NCI-H1105 (cell line): ENCODE measurements around the gene RTN4.
A peak's percentile ranks its signal among the peaks of the same experiment; 100 is the strongest.

Experiments used
- DNase-seq: peaks from one replicate; lab custom pipeline; 2025; lab: John Stamatoyannopoulos, UW

Gene RTN4

DNA sequence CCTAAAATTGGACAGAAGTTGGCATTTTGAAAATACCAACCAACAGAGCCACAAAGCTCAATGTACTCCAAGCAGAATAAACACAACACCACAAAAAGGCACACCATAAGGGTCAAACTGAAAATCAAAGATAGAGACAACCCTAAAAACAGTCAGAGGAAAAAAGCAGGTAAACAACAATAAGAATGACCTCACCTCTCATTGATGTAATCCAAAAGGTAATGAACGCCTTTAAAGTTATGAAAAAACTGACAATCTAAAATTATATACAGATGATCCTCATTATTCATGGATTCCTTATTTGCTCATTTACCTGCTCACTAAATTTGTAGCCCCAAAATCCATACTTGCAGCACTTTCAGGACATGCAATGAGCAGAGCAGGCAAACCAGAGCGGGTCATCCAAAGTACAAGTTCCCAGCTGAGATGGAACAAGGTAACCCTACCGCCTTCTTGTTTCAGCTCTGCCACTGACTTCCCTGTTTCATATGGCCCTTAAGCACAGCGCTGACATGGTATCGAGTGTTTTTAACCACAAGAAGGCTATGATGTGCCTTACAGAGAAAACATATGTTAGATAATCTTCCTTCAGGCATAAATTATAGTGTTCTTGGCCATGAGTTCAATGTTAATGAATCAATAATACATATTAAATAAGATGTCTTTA lies 17.0 kb downstream of the RTN4 start:
- no peak for DNase-seq

DNA sequence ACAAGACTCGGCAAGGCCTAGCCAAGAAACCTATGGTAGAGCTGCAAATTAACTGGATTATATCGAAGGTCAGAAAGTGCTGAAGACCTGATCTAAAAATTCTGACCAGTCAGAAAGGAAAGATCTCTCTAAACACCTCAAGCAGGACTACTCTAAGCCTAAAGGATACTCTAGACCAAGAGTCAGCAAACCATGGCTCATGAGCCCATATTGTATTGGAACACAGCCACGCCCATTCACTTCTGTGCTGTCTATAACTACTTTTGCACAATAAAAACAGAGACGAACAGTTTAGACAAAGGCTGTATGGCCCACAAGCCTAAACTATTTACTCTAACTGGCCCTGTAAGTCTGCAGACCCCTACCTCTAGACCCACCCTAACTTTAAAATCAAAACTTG lies 18.7 kb downstream of the RTN4 start:
- DNase-seq, result no peak

DNA sequence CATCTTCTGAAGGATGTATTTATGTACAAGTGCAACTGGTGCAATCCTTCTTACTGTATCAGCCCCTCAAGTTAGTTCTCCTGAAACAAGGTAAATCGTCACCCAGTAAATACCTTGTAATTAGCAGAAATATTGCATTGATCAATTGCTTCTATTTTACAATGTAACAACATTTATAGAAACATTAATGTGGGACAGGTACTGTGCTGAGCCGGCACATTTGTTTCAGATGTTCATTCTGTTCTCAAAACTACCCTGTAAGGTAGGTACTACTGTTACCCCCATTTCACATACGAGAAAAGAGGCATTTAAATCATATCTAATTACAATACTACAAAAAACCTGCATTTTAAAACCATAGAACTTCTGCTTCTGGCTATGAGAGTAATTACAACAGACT lies 19.5 kb downstream of the RTN4 start:
- no peak for DNase-seq

DNA sequence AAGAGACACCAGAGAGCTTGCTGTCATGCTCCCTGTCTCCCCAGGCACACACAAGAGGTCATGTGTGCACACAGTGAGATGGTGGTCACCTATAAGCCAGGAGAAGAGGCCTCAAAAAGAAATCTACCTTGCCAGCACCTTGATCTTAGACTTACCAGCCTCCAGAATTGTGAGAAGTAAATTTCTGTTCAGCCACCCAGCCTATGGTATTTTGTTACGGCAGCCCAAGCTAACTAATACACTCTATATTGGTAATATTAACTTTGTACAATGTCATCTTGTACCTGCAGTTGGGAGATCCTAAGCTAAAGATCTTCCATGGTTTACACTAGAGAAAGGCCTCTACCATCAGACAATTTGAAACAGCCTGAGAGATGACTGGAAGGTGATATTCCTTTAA lies 21.2 kb downstream of the RTN4 start:
- DNase-seq, result no peak

DNA sequence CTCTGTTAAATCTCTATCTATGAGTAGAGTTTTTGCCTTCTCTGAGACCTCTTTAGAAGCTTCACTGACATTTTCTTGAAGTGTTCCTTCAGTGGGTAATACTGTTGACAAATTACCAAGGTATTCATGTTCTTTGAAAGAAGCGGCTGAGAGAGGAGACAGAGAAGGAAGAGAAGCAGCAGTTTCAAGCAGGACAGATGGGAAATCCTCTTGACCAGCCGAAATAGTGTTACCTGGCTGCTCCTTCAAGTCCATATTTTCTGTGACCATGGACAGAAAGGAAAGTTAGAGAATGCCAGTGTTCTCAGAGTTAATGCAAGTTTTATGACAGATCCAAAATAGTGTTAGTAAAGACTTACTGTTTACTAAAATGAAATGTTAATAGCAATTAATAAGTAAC lies 23.0 kb downstream of the RTN4 start:
- no peak for DNase-seq

DNA sequence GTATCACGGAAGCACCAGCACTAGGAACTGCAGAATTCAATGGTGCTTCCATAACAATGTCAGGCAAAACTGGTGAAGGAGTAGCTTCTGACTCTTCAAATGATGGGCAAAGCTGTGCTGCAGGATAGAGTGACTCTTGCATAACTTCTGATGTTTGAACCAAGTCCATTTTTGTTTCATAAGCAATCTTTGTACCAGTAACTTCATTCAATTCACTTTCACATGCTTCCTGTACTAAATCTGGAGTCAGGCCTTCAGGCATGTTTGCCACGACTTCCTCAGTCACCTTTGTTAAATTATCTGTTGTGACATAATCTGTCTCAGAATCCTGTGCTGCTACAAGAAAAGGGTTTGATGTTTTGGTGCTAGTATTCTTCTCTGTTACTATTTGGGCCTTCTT lies 24.0 kb downstream of the RTN4 start:
- no peak for DNase-seq

DNA sequence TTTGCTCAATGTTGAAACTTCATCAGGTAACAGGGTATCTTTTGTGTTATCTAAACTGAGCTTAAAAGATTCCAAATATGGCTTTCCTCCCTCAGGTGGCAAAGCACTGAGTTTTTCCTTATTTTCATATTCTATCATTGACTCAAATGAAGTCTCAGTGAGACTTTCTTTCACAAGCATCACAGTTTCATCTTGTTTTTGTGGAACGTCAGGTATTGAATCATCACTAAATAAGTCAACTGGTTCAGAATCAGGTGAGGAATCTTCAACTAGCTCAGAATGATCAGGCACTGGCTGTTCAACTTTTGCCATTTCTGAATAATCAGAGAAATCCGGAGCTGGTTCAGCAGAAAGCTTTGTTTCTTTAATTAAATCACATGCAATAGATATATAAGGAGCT lies 24.6 kb downstream of the RTN4 start:
- no peak for DNase-seq

DNA sequence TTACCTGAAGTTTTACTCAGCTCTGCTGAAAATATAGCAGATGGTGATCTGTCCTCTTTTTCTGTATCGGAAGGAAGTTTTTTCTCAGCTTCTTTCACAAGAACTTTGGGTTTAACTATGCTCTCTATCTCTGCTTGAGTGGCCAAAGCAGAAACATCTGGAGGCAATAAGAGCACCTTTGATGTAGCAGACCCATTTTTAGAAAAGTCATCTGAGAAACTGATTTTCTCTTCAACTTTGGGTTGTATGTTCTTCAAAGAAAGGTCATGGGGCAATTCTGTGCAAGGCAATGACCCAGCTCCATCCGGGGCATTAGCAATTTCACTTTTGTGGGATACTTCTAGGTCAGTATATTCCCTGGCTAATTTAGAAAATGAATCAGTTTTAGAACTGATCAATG lies 25.2 kb downstream of the RTN4 start:
- no peak for DNase-seq

DNA sequence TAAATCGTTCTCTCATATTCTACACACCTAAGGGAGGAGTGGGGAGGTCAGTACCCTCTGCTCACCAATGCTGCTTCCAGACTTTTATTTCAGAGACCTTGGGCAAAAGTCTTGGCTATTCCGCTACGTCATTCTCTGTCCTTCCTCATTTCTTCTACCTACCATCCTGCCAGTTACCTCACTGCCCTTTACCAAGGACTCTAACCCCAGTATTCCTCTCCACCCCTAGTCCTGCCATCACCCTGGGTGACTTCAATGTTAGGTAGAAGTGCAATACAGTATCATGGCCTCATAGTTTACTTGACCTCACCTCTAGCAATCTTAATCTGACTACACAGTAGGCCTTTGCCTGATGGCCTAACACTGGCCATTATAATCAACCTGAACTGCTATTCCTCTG lies 27.8 kb downstream of the RTN4 start:
- DNase-seq, result no peak

DNA sequence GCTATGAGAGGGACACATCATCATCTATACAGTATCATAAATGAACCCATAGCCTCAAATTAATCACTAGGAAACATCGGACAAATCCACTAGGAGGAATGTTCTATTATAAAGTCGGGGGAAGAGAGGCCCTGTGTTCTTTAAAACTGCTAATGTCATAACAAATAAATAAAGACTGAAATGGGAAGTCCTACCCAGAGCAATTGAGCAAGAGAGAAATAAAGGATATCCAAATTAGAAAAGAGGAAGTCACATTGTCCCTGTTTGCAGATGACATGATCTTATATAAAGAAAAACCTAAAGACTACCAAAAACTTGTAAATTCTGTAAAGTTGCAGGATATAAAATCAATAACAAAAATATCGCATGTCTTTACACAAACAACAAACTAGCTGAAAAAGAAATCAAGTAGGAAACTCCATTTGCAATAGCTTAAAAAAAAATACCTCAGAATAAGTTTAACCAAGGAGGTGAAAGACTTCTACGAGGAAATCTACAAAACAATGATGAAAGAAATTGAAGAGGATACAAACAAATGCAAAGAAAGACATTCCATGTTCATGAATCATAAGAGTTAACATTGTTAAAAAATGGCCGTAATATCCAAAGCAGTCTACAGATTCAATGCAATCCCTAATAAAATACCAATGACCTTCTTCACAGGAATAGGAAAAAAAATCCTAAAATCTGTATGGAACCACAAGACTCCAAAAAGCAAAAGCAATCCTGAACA lies 30.6 kb downstream of the RTN4 start:
- DNase-seq, result no peak

DNA sequence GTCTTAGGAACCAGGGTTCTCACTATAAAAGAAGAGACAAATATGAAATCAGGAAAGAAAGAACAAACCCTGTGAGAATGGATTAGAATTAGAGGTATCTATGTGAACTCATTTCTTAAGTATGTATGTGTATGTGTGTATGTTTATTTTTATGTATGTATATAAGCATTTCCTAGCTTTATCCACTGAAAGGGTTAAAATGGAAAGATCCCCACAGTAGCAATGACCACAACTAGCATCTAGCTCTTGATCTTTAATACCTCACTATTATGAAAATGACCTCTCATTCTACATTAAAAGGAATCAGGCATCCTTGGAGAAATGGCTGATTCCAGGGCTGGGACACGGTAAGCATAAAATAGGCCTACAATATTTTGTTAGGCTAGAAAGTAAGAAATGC lies 31.6 kb downstream of the RTN4 start:
- no peak for DNase-seq

DNA sequence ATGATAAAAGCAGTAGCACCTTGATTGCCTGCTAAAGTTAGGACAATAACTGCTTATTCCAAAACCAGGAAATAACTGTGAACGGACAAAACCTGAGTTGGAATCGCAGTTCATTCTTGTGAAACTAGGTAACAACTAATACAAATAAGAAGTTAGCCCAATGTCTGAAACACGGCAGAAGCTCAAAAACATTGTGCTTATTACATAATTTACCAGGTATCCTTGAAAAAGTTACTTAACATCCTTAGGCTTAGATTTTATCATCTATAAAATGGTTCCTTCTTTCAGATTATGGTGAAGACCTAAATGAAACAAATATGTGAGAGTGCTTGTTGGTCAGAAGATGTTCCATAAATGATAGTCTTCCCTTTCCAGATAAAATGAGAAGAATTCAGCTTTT lies 32.4 kb downstream of the RTN4 start:
- no peak for DNase-seq

DNA sequence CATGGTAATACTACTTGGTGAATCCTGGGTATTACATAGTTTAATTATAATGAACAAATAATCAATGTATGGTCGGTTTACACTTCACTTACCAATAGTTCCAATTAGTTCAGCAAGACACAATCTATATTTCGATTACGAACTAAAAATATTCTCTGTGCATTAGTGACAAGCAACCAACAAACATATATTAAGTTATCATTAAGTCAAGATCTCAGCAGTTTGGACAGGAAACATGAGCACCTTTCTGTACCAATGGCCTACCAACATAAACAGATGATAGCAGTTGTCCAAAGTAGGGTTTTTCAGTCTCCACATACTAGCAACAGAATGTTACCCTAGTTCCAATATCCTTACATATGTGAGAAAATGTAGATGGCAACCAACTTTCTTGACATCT lies 32.8 kb downstream of the RTN4 start:
- no peak for DNase-seq

DNA sequence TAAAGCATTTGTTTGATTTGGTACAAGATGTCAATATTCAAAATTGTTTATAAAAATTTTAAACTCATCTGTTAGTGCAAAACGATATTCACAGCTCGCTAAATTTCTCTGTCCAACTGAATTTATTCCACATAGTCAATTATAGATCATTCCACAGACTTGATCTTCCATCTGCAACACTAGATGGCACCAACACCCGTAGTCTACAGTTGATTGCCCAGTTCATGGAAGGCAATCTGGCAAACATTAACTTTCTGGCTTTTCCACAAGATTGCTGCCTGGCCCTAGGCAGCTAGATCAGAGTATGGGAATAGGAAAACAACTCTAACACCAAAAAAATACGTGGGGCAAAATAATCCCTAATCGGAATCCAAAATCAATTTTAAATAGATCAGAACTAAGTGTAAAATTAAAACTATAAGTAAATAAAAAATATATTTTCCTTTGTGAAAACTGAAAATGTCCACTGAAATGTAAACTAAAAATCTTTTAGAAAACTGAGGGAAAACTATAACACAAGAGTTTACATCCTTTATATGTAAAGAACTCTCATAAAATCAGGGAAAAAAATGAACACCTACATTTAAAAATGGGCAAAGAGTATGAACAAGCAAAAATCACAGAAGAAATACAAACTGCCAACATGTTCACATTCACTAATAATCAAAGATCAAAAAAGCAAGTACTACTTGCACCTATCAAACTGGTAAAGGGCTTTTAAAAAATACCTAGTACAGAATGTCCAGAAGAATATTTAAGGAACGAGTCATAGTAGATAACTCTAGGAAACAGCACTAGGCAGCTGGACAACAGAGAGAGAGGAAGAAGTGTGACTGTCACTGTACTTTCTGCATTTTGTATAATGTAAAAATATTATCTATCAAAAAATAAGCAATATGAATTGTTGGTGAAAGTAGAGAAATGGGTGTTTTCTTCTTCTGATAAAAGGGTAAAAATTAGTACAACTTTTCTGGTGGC lies 35.0 kb downstream of the RTN4 start:
- DNase-seq, result peak; percentile 12

DNA sequence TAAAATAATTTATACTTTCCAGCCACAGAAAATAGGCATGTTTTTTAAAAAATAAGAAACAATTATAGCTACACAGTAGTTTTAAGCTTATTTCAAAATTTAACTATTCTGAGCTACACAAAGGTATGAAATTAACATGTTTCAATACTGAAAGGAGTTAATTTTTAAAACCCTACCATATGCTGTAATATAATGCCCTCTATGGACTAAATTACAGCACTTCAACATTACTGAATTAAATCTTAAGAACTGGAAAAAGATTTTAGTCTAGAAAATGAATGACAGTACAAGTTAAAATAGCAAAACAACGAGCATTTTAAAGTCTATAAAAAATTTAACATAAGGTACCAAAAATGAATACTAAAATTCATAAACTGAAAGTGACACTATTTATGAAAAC lies 36.3 kb downstream of the RTN4 start:
- no peak for DNase-seq

DNA sequence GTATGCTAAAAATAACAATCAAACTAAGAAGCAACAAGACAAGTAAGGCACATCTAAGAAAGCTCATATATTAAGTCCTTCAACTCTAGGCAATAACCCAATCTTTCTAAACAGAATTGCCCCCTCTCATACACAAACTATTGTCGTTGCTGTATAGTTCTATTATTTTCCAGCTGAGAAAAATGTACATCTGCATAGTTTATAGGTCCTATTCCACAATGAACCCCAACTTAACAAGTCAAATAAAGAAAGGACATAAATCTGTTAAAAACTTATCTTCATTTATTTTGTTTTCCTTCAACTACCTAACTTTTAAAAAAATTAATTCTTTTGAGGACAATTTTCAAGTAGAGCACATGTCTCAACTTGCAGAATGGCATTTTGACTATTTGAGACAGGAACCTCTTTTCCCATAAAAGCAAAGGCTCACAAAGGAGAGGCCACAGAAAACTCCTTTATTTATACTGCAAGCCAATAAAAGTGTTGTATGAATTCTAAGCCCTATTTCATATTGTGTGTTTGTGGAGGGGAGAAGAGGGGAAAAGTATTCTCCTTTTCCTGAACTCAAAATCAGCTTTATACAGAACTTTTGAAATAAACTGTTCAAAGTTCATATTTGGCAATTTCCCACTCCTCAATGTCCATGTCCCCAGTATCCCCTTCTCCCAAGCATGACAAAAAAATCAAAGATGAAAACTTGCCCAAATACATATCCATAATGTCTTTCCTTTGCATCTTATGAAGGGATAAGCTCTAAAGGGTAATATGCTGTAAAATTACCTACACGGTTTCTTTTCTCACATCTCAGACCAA lies 37.4 kb downstream of the RTN4 start:
- no peak for DNase-seq

DNA sequence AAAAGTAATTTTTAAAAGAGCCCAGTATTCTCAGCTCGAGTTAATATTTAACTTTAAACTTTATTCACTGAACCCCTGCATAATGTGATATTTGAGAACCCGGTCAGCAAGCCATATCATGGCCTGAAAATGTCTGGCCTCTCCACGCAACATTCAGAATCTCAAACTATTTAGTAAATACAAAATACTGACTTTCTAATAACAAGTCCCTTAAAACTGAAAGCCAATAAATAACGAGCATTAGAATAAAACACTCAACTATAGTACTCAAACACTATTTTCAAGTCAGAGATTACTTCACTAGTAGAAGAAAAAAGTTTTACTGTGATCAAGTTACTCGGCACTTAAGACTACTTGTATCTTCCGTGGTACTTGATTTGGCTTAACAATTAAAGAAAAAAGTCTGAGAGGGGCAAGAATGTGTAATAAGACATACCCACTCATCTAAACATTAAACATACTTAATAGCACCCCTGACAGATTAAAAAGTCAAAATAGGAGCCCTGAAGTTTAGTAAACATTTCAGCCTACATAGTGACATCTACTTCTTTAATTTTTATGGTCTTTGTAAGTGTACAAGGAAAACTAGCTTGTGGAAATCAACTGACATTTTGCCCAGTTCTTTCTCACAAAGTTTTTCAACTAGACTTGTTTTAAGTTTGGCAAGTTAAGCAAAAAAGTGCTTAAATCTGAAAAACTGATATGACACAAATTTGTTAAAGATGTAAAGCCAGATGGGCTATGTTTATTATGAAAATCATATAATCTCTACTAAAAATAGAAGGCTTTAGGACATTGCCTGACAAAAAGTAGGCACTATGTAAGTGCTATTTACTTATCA lies 38.2 kb downstream of the RTN4 start:
- no peak for DNase-seq

DNA sequence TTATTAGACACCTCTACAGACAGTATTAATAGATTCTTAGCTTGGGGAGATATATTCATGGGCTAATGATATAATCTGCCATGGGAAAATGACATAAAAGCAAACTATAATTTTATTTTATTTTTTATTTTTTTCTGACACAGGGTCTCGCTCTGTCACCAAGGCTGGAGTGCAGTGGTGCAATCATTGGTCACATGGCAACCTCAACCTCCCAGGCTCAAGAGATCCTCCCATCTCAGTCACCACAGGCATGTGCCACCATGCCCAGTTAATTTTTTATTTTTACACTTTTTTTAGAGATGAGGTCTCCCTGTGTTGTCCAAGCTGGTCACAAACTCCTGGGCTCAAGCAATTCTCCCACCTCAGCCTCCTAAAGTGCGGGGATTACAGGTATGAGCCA lies 39.3 kb downstream of the RTN4 start:
- DNase-seq, result no peak

DNA sequence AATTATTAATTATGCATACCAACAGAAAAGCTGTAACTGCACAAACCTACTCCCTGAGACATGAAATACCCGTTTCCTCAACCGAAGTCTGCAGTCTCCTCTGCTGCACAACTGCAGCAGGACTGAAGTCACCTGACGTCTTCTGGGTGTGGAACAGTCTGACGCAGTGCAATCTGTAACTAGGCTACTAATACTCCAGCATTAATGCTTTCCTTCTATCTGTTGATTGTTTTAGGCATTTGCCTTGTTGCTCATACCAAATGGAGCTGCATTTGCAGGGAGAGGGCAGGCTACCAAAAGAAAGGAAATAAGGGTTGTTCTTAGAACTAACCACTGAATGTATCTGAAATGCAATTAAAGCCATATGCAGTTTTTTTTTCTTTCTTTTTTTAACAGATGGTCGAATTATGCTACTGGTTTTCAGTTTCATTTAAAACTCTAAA lies 40.1 kb downstream of the RTN4 start:
- no peak for DNase-seq

DNA sequence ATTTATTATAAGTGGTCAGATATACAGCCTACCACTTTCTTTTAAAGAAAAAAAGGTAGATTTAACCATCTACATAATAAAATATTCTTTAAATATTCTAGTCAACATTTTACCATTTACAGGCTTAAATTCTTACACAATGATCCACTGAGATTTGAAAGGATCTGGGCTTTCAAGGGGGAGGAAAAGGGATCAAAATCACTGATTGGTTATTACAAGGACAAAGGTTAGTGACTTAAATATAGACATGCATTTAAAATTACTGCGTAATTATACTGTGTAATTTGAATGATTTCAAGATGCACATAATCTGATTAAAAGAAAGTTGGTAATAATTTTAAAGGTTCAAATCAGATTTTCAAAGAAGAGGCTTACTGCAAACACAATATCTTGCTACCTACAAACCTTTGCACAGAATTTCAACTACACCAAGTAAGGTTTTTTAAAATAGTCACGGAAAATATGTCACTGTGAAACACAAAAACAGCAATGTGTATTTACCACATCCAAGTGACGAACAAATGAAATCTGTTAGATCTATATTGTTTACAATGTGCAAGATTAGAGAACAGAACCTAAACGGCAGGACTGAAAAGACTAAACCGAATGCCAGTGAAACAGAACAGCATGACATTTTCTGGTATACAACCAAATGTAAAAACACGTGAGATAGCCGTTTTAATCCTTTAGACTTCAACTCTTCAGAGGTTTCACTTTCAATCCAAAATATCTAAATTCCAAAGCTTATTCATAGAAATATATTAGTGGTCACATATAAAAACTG lies 40.8 kb downstream of the RTN4 start:
- no peak for DNase-seq
